IMR-90 (cell line): Measurements from ENCODE around the gene ARPC5. TPM values are rescaled to one million over a fixed set of nuclear protein-coding genes. Genes with fewer than 3 reads are reported as not detected.
"Not testable (repeated sequence)": the region's sequence is repeated elsewhere in the genome, so short reads cannot be mapped to it uniquely, and the experiment has no call there.

Experiments used
- ATAC-seq: fragments of 200-7000 bp; cut with Tn5 transposase; 2 replicates; pipeline ENCODE4 v1.9.1; 2020; ENCODE audit warnings: low read depth, mild to moderate bottlenecking, moderate library complexity
- BruUV-seq: library from RNA; stranded (reverse); fragments of 400-500 nt; replicated peaks from 2 replicates; lab custom pipeline; 2021; lab: Mats Ljungman, UMichigan
- CTCF ChIA-PET: fragments of 300-600 bp; formaldehyde crosslinking; extraction: SDS; loops from one replicate; lab custom pipeline; 2021; ENCODE audit warnings: antibody characterized with exemption; lab: Yijun Ruan, JAX
- POLR2A ChIA-PET: fragments of 300-600 bp; sonication (Branson Sonifier 250); formaldehyde crosslinking; loops from one replicate; lab custom pipeline; 2022; ENCODE audit warnings: antibody characterized with exemption; ENCODE audit not compliant: unreplicated experiment; lab: Charles Lee
- DNase-seq: peaks from one replicate; pipeline ENCODE4 v3.0.0; 2013
- H2AFZ ChIP-seq: replicated peaks from 2 replicates; pipeline ENCODE3; 2013; ENCODE audit warnings: low read length, mild to moderate bottlenecking; ENCODE audit not compliant: poor library complexity
- H2AK5ac ChIP-seq: 2 replicates; pipeline ENCODE4 v1.6.1; 2013; ENCODE audit warnings: low read depth, low read length, inconsistent platforms
- H2AK9ac ChIP-seq: replicated peaks from 2 replicates; pipeline ENCODE3; 2013; ENCODE audit warnings: mild to moderate bottlenecking, low read depth, low read length, moderate library complexity; ENCODE audit not compliant: poor library complexity
- H2BK120ac ChIP-seq: 2 replicates; pipeline ENCODE4 v1.6.1; 2013; ENCODE audit warnings: low read depth, low read length, inconsistent platforms
- H2BK15ac ChIP-seq: 3 replicates; pipeline ENCODE4 v1.6.1; 2013; ENCODE audit warnings: low read depth, low read length, inconsistent platforms
- H2BK20ac ChIP-seq: 2 replicates; pipeline ENCODE4 v1.6.1; 2013; ENCODE audit warnings: low read depth, mild to moderate bottlenecking, inconsistent platforms, low read length, moderate library complexity
- H2BK5ac ChIP-seq: 2 replicates; pipeline ENCODE4 v1.6.1; 2013; ENCODE audit warnings: mild to moderate bottlenecking, low read depth, low read length, inconsistent platforms; ENCODE audit not compliant: poor library complexity, severe bottlenecking
- H3K14ac ChIP-seq: replicated peaks from 2 replicates; pipeline ENCODE4 v1.6.1; 2013; ENCODE audit warnings: low read depth, low read length, inconsistent platforms
- H3K18ac ChIP-seq: 2 replicates; pipeline ENCODE4 v1.6.1; 2013; ENCODE audit warnings: low read depth, low read length, control low read depth
- H3K23ac ChIP-seq: 2 replicates; pipeline ENCODE4 v1.6.1; 2013; ENCODE audit warnings: low read depth, low read length, inconsistent platforms
- H3K27ac ChIP-seq: 2 replicates; pipeline ENCODE4 v1.5.1; 2013; ENCODE audit warnings: mild to moderate bottlenecking, control low read depth, low read length; ENCODE audit not compliant: insufficient read depth
- H3K27me3 ChIP-seq: 2 replicates; pipeline ENCODE4 v1.6.1; 2013; ENCODE audit warnings: low read length; ENCODE audit not compliant: control insufficient read depth, insufficient read depth
- H3K36me3 ChIP-seq: 2 replicates; pipeline ENCODE4 v1.6.1; 2013; ENCODE audit warnings: low read length, mixed read lengths; ENCODE audit not compliant: control insufficient read depth, insufficient read depth
- H3K4ac ChIP-seq: 2 replicates; pipeline ENCODE4 v1.6.1; 2013; ENCODE audit warnings: low read depth, low read length, inconsistent platforms
- H3K4me1 ChIP-seq: 2 replicates; pipeline ENCODE4 v1.6.1; 2013; ENCODE audit warnings: low read length, mixed read lengths; ENCODE audit not compliant: control insufficient read depth, insufficient read depth
- H3K4me2 ChIP-seq: 2 replicates; pipeline ENCODE4 v1.6.1; 2013; ENCODE audit warnings: low read depth, mild to moderate bottlenecking, control low read depth, low read length, moderate library complexity
- H3K4me3 ChIP-seq: 2 replicates; pipeline ENCODE4 v1.5.1; 2013; ENCODE audit warnings: low read depth, mild to moderate bottlenecking, control low read depth, low read length, moderate library complexity; ENCODE audit not compliant: insufficient read depth
- H3K56ac ChIP-seq: 2 replicates; pipeline ENCODE4 v1.6.1; 2013; ENCODE audit warnings: low read length, inconsistent platforms; ENCODE audit not compliant: insufficient read depth; ENCODE audit errors: extremely low read depth
- H3K79me1 ChIP-seq, 2 experiments: 2 replicates each; pipeline ENCODE4 v1.6.1; 2013; ENCODE audit warnings: low read length in 2 of 2, inconsistent platforms in 1 of 2, low read depth in 1 of 2
- H3K9ac ChIP-seq: 2 replicates; pipeline ENCODE4 v1.6.1; 2013; ENCODE audit warnings: low read depth, low read length, control low read depth
- H3K9me1 ChIP-seq: 2 replicates; pipeline ENCODE4 v1.6.1; 2013; ENCODE audit warnings: low read length, inconsistent platforms; ENCODE audit not compliant: insufficient read depth
- H3K9me3 ChIP-seq: 2 replicates; pipeline ENCODE4 v1.6.1; 2013; ENCODE audit warnings: low read length; ENCODE audit not compliant: control insufficient read depth, insufficient read depth
- H4K20me1 ChIP-seq: 2 replicates; pipeline ENCODE4 v1.6.1; 2013; ENCODE audit warnings: low read length, inconsistent platforms; ENCODE audit not compliant: insufficient read depth
- H4K5ac ChIP-seq: 2 replicates; pipeline ENCODE4 v1.6.1; 2013; ENCODE audit warnings: mild to moderate bottlenecking, low read depth, low read length, control low read depth
- H4K8ac ChIP-seq, 2 experiments: 2 replicates each; pipeline ENCODE4 v1.6.1; 2013; ENCODE audit warnings: low read depth in 2 of 2, low read length in 2 of 2, control low read depth in 1 of 2, inconsistent platforms in 1 of 2
- H4K91ac ChIP-seq: 2 replicates; pipeline ENCODE4 v1.6.1; 2013; ENCODE audit warnings: low read depth, low read length, inconsistent platforms; ENCODE audit not compliant: insufficient read depth
- BHLHE40 ChIP-seq: fragments of 150-350 bp; IDR thresholded peaks from 2 replicates; pipeline ENCODE4 v1.6.1; 2016; ENCODE audit warnings: mild to moderate bottlenecking, low read depth, low read length
- WGBS, 2 experiments: methylation state at CpG; one replicate each; pipeline versions ENCODE4 v1.1.5 to v1.1.7; 2013; ENCODE audit warnings: missing lambda C conversion rate in 2 of 2; ENCODE audit not compliant: insufficient read length in 1 of 2; ENCODE audit errors: extremely low coverage in 2 of 2; 5-methylcytosine and 5-hydroxymethylcytosine counted together
- dilution Hi-C: fragments of 300-500 bp; cut with HindIII; formaldehyde crosslinking; loops from one replicate; pipeline ENCODE4 v1.14.3; 2018; ENCODE audit warnings: low sequenced_read_pairs; ENCODE audit not compliant: unreplicated experiment
- in situ Hi-C: fragments of 300-500 bp; cut with MboI; formaldehyde crosslinking; loops from 3 replicates; pipeline ENCODE4 v1.14.3; 2019; ENCODE audit warnings: low sequenced_read_pairs, inconsistent platforms, mixed read lengths
- intact Hi-C: fragments of 100-400 bp; cut with micrococcal nuclease; formaldehyde crosslinking; loops from 2 replicates; pipeline ENCODE4 v1.10.0; 2022
- polyA plus RNA-seq, 3 experiments: library from polyadenylated mRNA; depleted of rRNA; stranded (reverse); fragments of >200 nt; gene quantifications; 2 replicates each; pipeline ENCODE4 v1.2.3, GENCODE V29; 2012; ENCODE audit warnings: low replicate concordance in 1 of 3
- total RNA-seq: library from RNA; depleted of rRNA; stranded (reverse); fragments of >200 nt; gene quantifications from 2 replicates; pipeline ENCODE4 v1.2.3, GENCODE V29; 2012

Gene ARPC5
- total and polyA plus RNA-seq, 2 of the 4 experiments (the other 2 are of a cell fraction), result 132 to 212 TPM

- no peak for TF ChIP-seq BHLHE40
Observed at GRCh38 chr1:183685112-183685713, 49.6 kb upstream of the ARPC5 start (continued).

GRCh38 chr1:183679363-183679762, 43.8 kb upstream of the ARPC5 start:
- H3K56ac ChIP-seq, H3K27me3 ChIP-seq, H2BK120ac ChIP-seq, DNase-seq, H2BK15ac ChIP-seq, ATAC-seq, H3K4ac ChIP-seq, H4K20me1 ChIP-seq, H2BK20ac ChIP-seq, H3K9me1 ChIP-seq, H2AK5ac ChIP-seq, H3K4me2 ChIP-seq, H2AK9ac ChIP-seq, H2AFZ ChIP-seq, H3K14ac ChIP-seq, H3K4me1 ChIP-seq, BruUV-seq, dilution Hi-C loops, H3K4me3 ChIP-seq, in situ Hi-C loops, H3K36me3 ChIP-seq, H3K27ac ChIP-seq, POLR2A ChIA-PET, H3K9me3 ChIP-seq, H3K18ac ChIP-seq, H4K91ac ChIP-seq, H3K9ac ChIP-seq, H4K8ac ChIP-seq, H4K5ac ChIP-seq, intact Hi-C loops, H3K23ac ChIP-seq, H3K79me1 ChIP-seq, H2BK5ac ChIP-seq, CTCF ChIA-PET: not testable (repeated sequence)
- no CpG with 5 or more reads among the region's 4 CpGs for WGBS, 2 experiments
